K562 (cell line): ENCODE results near the gene SLC25A36. TPM values are rescaled to one million over a fixed set of nuclear protein-coding genes. Genes with fewer than 3 reads are reported as not detected.

ENCODE experiments used
- ATF1 ChIP-seq, 2 experiments: fragments of 450-650 bp in 1 of 2; IDR thresholded peaks; 2 replicates each; pipeline ENCODE4 v1.6.1; 2016; ENCODE audit warnings: missing compliant biosample characterization in 1 of 2, missing genetic modification characterization in 1 of 2
- BRD4 ChIP-seq: fragments of 200-600 bp; sonication (generic); IDR thresholded peaks from 2 replicates; pipeline ENCODE4 v1.6.1; 2017; ENCODE audit warnings: inconsistent platforms
- BRD9 ChIP-seq: fragments of 450-650 bp; IDR thresholded peaks from 2 replicates; pipeline ENCODE4 v1.6.1; 2018; ENCODE audit warnings: low read depth; ENCODE audit not compliant: partially characterized antibody
- ETV6 ChIP-seq, 3 experiments: fragments of 150-350 bp in 1 of 3; sonication (generic) in 1 of 3; formaldehyde crosslinking in 1 of 3; IDR thresholded peaks; 2 replicates each; pipeline versions ENCODE4 v1.6.1 to v1.8.0; 2014 to 2022; ENCODE audit warnings: borderline replicate concordance in 2 of 3, low read depth in 2 of 3, antibody characterized with exemption in 1 of 3, low read length in 1 of 3, mild to moderate bottlenecking in 1 of 3, missing genetic modification reagents in 1 of 3
- FOXJ3 ChIP-seq: sonication (generic); formaldehyde crosslinking; IDR thresholded peaks from 2 replicates; pipeline ENCODE4 v1.4.0; 2020; ENCODE audit warnings: mild to moderate bottlenecking, missing genetic modification reagents
- NR2F6 ChIP-seq: fragments of 450-650 bp; formaldehyde crosslinking; IDR thresholded peaks from 2 replicates; pipeline ENCODE4 v1.4.0; 2020; ENCODE audit warnings: mild to moderate bottlenecking
- TBP ChIP-seq: optimal IDR thresholded peaks from 2 replicates; pipeline ENCODE3; 2011; ENCODE audit warnings: low read depth, low read length, improper control_type of control experiment
- TEAD2 ChIP-seq: fragments of 450-650 bp; IDR thresholded peaks from 2 replicates; pipeline ENCODE4 v1.6.1; 2016; ENCODE audit warnings: missing genetic modification characterization, control low read depth, missing compliant biosample characterization
- ZNF12 ChIP-seq: sonication (generic); formaldehyde crosslinking; IDR thresholded peaks from 2 replicates; pipeline ENCODE4 v1.4.0; 2020; ENCODE audit warnings: mild to moderate bottlenecking, missing genetic modification reagents
- polyA plus RNA-seq, 8 experiments: library from polyadenylated mRNA; depleted of rRNA in 4 of 8; stranded (reverse) in 5 of 8; unstranded in 3 of 8; fragments of >200 nt; fragmentation: Nextera tagmentation in 2 of 8; fragmentation: Illumina TruSeq in 1 of 8; extraction: Ambion mirVana in 2 of 8; extraction: Trizol in 1 of 8; gene quantifications; 2 replicates each; pipeline versions ENCODE4 v1.2.1 to v1.2.3, GENCODE V29; 2011 to 2014; ENCODE audit warnings: inconsistent platforms in 1 of 8, missing spikeins in 1 of 8
- total RNA-seq, 7 experiments: library from RNA; depleted of rRNA in 6 of 7; stranded (reverse); fragments of >200 nt in 6 of 7; fragmentation: Illumina TruSeq in 2 of 7; extraction: Trizol in 2 of 7; gene quantifications; 2 replicates each; pipeline versions ENCODE4 v1.2.1 to v1.2.3, GENCODE V29; 2011 to 2021; ENCODE audit warnings: low replicate concordance in 1 of 7
- TF ChIP-seq, protein P1 (sequence below), 2 experiments: IDR thresholded peaks in 1 of 2; conservative IDR thresholded peaks in 1 of 2; 2 replicates each; pipeline ENCODE4 v1.6.1; 2016; ENCODE audit warnings: low read depth in 2 of 2, mild to moderate bottlenecking in 1 of 2, missing compliant biosample characterization in 1 of 2, missing genetic modification characterization in 1 of 2, moderate library complexity in 1 of 2

The SLC25A36 gene
- total and polyA plus RNA-seq, 9 of the 15 experiments (the other 6 are each of a cell fraction or from before 2014, with no cell fraction given) = 12.0 to 95.3 (median 43.3) TPM

DNA sequence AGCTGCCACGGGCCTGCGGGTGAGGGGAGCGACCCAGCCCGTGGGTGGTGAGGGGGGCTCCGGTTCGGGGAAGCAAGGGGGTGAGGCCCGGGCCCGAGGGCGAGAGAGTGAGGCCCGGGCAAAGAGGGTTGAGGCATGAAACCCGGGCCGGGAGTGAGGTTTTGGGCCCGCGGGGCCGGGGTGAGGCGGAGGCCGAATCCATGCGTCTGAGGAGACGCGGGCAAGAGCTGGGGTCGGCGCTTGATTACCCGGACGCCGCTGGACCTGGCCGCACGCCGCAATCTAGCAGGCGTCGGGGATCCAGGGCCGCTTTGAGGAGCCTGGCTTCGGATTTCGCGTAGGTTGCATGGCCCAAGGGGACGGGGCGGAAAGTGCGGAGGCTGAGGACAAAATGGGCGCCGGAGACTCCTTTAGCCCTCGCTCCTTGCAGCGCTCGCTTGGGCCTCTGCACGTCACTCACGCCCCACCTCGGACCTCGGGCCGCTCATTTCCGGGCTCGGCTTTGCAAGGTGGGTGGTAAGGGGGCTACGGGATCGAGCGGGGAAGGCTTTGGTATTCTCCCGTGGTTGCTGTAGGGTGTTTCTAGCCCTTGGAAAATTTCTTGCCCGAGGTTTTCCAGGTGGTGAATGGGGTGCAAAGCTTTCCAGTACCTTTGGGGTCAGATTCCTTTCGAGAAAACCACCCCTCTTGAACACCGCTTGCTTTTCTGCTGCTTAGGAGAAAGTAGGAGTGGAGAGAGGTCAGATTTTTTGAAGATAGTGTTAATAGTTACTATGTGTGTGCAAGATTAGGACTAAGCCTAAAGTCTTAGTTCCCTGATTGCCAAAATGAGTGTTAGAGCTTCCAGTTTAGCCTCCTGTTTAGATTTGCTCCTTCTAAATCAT is 827 bp downstream of the SLC25A36 start (continued):
- TF ChIP-seq ZNF12 (CRISPR knock-in tag) = 0 out of 2 replicates have a peak, but pooled peaks have one; percentile 54
- TF ChIP-seq TBP = no peak
- TF ChIP-seq TEAD2 = no peak
- TF ChIP-seq FOXJ3 (CRISPR knock-in tag) = no peak
- no peak for TF ChIP-seq BRD4
- no peak for TF ChIP-seq NR2F6 (CRISPR knock-in tag)
- peak; percentile 35 for TF ChIP-seq BRD9
- TF ChIP-seq ATF1 (CRISPR knock-in tag; IDR thresholded peaks at IDR 0.05) = no peak
- TF ChIP-seq ATF1 (tag; IDR thresholded peaks at IDR 0.05) = peak; percentile 6
- no peak for TF ChIP-seq ETV6 (IDR thresholded peaks at IDR 0.05; ENCODE audit: borderline replicate concordance in 1 of 2, low read depth in 2 of 2, low read length in 1 of 2)
- TF ChIP-seq ETV6 (CRISPR knock-in tag; IDR thresholded peaks at IDR 0.05; ENCODE audit: borderline replicate concordance) = no peak
- TF ChIP-seq, protein P1, sequence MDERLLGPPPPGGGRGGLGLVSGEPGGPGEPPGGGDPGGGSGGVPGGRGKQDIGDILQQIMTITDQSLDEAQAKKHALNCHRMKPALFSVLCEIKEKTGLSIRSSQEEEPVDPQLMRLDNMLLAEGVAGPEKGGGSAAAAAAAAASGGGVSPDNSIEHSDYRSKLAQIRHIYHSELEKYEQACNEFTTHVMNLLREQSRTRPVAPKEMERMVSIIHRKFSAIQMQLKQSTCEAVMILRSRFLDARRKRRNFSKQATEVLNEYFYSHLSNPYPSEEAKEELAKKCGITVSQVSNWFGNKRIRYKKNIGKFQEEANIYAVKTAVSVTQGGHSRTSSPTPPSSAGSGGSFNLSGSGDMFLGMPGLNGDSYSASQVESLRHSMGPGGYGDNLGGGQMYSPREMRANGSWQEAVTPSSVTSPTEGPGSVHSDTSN (CRISPR knock-in tag; IDR thresholded peaks at IDR 0.05; ENCODE audit: low read depth) = peak; percentile 72
- TF ChIP-seq, protein P1 (tag; conservative IDR thresholded peaks at IDR 0.05; ENCODE audit: low read depth) = peak; percentile 55
- TF ChIP-seq, all 486 proteins: peak for 54
